GM21390 (cell line): ENCODE measurements around the gene USH2A.

Experiments used
- ATAC-seq: cut with Tn5 transposase; IDR thresholded peaks from one replicate; pipeline ENCODE4 v1.9.1; 2021; ENCODE audit not compliant: unreplicated experiment

Gene USH2A

GRCh38 chr1:215665215-215665614 is 758.0 kb downstream of the USH2A start:
- no peak for ATAC-seq

- no peak for ATAC-seq
Observed at GRCh38 chr1:215661033-215661432, 762.2 kb downstream of the USH2A start.

GRCh38 chr1:215660259-215660658 is 763.0 kb downstream of the USH2A start:
- no peak for ATAC-seq

GRCh38 chr1:215657047-215657446 is 766.2 kb downstream of the USH2A start:
- no peak for ATAC-seq

GRCh38 chr1:215652371-215652770 is 770.9 kb downstream of the USH2A start:
- ATAC-seq = no peak

- ATAC-seq = no peak
Observed at GRCh38 chr1:215651867-215652266, 771.4 kb downstream of the USH2A start.

- no peak for ATAC-seq
Observed at GRCh38 chr1:215650446-215651149, 772.6 kb downstream of the USH2A start.

- ATAC-seq = no peak
Observed at GRCh38 chr1:215648957-215649356, 774.3 kb downstream of the USH2A start.

GRCh38 chr1:215647738-215648137 is 775.5 kb downstream of the USH2A start:
- no peak for ATAC-seq

- no peak for ATAC-seq
Observed at GRCh38 chr1:215645861-215646260, 777.4 kb downstream of the USH2A start.

- ATAC-seq = no peak
Observed at GRCh38 chr1:215645182-215645581, 778.1 kb downstream of the USH2A start.

GRCh38 chr1:215643592-215644321 is 779.5 kb downstream of the USH2A start:
- no peak for ATAC-seq

- ATAC-seq = no peak
Observed at GRCh38 chr1:215640429-215641148, 782.7 kb downstream of the USH2A start.

GRCh38 chr1:215637041-215637573 is 786.1 kb downstream of the USH2A start:
- no peak for ATAC-seq

GRCh38 chr1:215636258-215636965 is 786.8 kb downstream of the USH2A start:
- no peak for ATAC-seq

- no peak for ATAC-seq
Observed at GRCh38 chr1:215635827-215636226, 787.4 kb downstream of the USH2A start.

GRCh38 chr1:215631489-215631888 is 791.8 kb downstream of the USH2A start:
- ATAC-seq = no peak

- no peak for ATAC-seq
Observed at GRCh38 chr1:215631040-215631439, 792.2 kb downstream of the USH2A start.

- ATAC-seq = no peak
Observed at GRCh38 chr1:215625949-215626348, 797.3 kb downstream of the USH2A start.

- no peak for ATAC-seq
Observed at GRCh38 chr1:215623162-215623561, 800.1 kb downstream of the USH2A start.

GRCh38 chr1:215617979-215618378 is 805.3 kb downstream of the USH2A start:
- peak; percentile 67 for ATAC-seq
